K562 (cell line): ENCODE measurements around the gene NGDN. TPM values are rescaled to one million over a fixed set of nuclear protein-coding genes. Genes with fewer than 3 reads are reported as not detected.

Experiments
- ATAC-seq: fragments of 200-7000 bp; cut with Tn5 transposase; 3 replicates; pipeline ENCODE4 v1.9.1; 2020; ENCODE audit warnings: moderate library complexity
- BruUV-seq: library from RNA; stranded (reverse); fragments of 400-500 nt; replicated peaks from 2 replicates; lab custom pipeline; 2021; lab: Mats Ljungman, UMichigan
- CTCF ChIA-PET: fragments of 300-600 bp; formaldehyde crosslinking; extraction: SDS; loops from one replicate; lab custom pipeline; 2021; ENCODE audit warnings: low intra/inter-chr PET ratio; lab: Yijun Ruan, JAX
- POLR2A ChIA-PET: fragments of 300-600, 350-650 bp; sonication (Branson Sonifier 250); formaldehyde crosslinking; extraction: SDS; loops from one replicate; lab custom pipeline; 2021; ENCODE audit warnings: antibody characterized with exemption, inconsistent platforms; lab: Yijun Ruan, JAX
- DNase-seq, 4 experiments: peaks; one replicate each; pipeline versions ENCODE4 v3.0.0 to v3.0.0-alpha.2; 2011 to 2018; ENCODE audit warnings: low spot score in 3 of 4, mixed read lengths in 3 of 4; ENCODE audit errors: extremely low read depth in 1 of 4
- FAIRE-seq: peaks from 2 replicates; lab custom pipeline; 2011; peaks lifted over from hg19 to GRCh38; lab: Jason Lieb, UNC
- H2AFZ ChIP-seq: 2 replicates; pipeline ENCODE4 v1.6.0; 2011; ENCODE audit warnings: low read depth, low read length, control low read depth, inconsistent platforms
- H3K27ac ChIP-seq: fragments of 200-600 bp; 3 replicates; pipeline ENCODE4 v1.8.0; 2011; ENCODE audit warnings: low read depth, mild to moderate bottlenecking, control low read depth, inconsistent platforms, low read length, moderate library complexity, mixed read lengths; ENCODE audit errors: extremely low read depth
- H3K27me3 ChIP-seq, 2 experiments: fragments of 300-600 bp in 1 of 2; 2 replicates in 1 of 2; 3 replicates in 1 of 2; pipeline versions ENCODE4 v1.6.0 to v1.8.0; 2011; ENCODE audit warnings: inconsistent platforms in 2 of 2, low read length in 2 of 2, mild to moderate bottlenecking in 1 of 2, mixed read lengths in 1 of 2, moderate library complexity in 1 of 2; ENCODE audit not compliant: control insufficient read depth in 2 of 2, insufficient read depth in 2 of 2
- H3K36me3 ChIP-seq: fragments of 300-600 bp; 3 replicates; pipeline ENCODE4 v1.8.0; 2011; ENCODE audit warnings: mild to moderate bottlenecking, low read length, inconsistent platforms; ENCODE audit not compliant: control insufficient read depth, insufficient read depth
- H3K4me1 ChIP-seq, 2 experiments: fragments of 200-600 bp in 1 of 2; replicated peaks in 1 of 2; 2 replicates in 1 of 2; 3 replicates in 1 of 2; pipeline versions ENCODE4 v1.5.1 to v1.8.0; 2011; ENCODE audit warnings: inconsistent platforms in 2 of 2, low read length in 2 of 2, mild to moderate bottlenecking in 1 of 2, mixed read lengths in 1 of 2, moderate library complexity in 1 of 2; ENCODE audit not compliant: control insufficient read depth in 2 of 2, insufficient read depth in 2 of 2
- H3K4me2 ChIP-seq: 2 replicates; pipeline ENCODE4 v1.6.1; 2011; ENCODE audit warnings: low read length, control low read depth, inconsistent platforms, mixed read lengths; ENCODE audit not compliant: insufficient read depth
- H3K4me3 ChIP-seq: fragments of 200-600 bp; sonication (generic), shearing (Covaris generic); 2 replicates; pipeline ENCODE4 v1.5.1; 2016; ENCODE audit warnings: control low read depth, inconsistent platforms
- H3K79me2 ChIP-seq: fragments of 200-600 bp; 3 replicates; pipeline ENCODE4 v1.8.0; 2011; ENCODE audit warnings: low read length, inconsistent platforms; ENCODE audit not compliant: control insufficient read depth, insufficient read depth
- H3K9ac ChIP-seq, 2 experiments: 2 replicates each; pipeline versions ENCODE4 v1.6.0 to v1.6.1; 2011; ENCODE audit warnings: low read depth in 2 of 2, low read length in 2 of 2, control low read depth in 1 of 2, inconsistent platforms in 1 of 2, mild to moderate bottlenecking in 1 of 2, mixed read lengths in 1 of 2; ENCODE audit not compliant: insufficient read depth in 1 of 2
- H3K9me1 ChIP-seq: one replicate; pipeline ENCODE4 v1.6.0; 2011; ENCODE audit warnings: inconsistent platforms, mild to moderate bottlenecking, low read length, moderate library complexity; ENCODE audit not compliant: control insufficient read depth, insufficient read depth
- H3K9me3 ChIP-seq: replicated peaks from 2 replicates; pipeline ENCODE4 v1.5.1; 2011; ENCODE audit warnings: low read depth, low read length, inconsistent platforms; ENCODE audit not compliant: control insufficient read depth, insufficient read depth
- H4K20me1 ChIP-seq: replicated peaks from 2 replicates; pipeline ENCODE4 v1.6.1; 2011; ENCODE audit warnings: low read length, inconsistent platforms, mixed read lengths; ENCODE audit not compliant: control insufficient read depth, insufficient read depth
- ARNT ChIP-seq, 2 experiments: fragments of 450-650 bp; IDR thresholded peaks; 2 replicates each; pipeline ENCODE4 v1.6.1; 2016; ENCODE audit warnings: mild to moderate bottlenecking in 1 of 2
- CCNT2 ChIP-seq: IDR thresholded peaks from 2 replicates; pipeline ENCODE4 v1.6.1; 2011; ENCODE audit warnings: borderline replicate concordance, low read depth, mild to moderate bottlenecking, moderate library complexity, mixed read lengths, low read length; ENCODE audit not compliant: insufficient read length; ENCODE audit errors: extremely low read depth
- FOXJ2 ChIP-seq: fragments of 200-800 bp; sonication (Bioruptor generic); IDR thresholded peaks from 2 replicates; pipeline ENCODE4 v1.6.1; 2016; ENCODE audit warnings: missing genetic modification characterization, missing compliant biosample characterization
- MCM3 ChIP-seq: fragments of 450-650 bp; IDR thresholded peaks from 2 replicates; pipeline ENCODE4 v1.6.1; 2016
- MCM5 ChIP-seq: fragments of 450-650 bp; IDR thresholded peaks from 2 replicates; pipeline ENCODE4 v1.6.1; 2016; ENCODE audit warnings: low read depth
- SIRT6 ChIP-seq: IDR thresholded peaks from one replicate; pipeline ENCODE4 v1.6.1; 2012; ENCODE audit warnings: low read depth, mild to moderate bottlenecking, control low read depth, inconsistent platforms, low read length, moderate library complexity
- XRCC4 ChIP-seq: IDR thresholded peaks from one replicate; pipeline ENCODE4 v1.6.1; 2011; ENCODE audit not compliant: insufficient read depth, insufficient read length; ENCODE audit errors: extremely low read depth
- ZNF165 ChIP-seq: fragments of 250-450 bp; sonication (Bioruptor Pico); IDR thresholded peaks from 2 replicates; pipeline ENCODE4 v1.4.0; 2020; ENCODE audit warnings: borderline replicate concordance
- ZNF217 ChIP-seq: sonication (generic); formaldehyde crosslinking; IDR thresholded peaks from 2 replicates; pipeline ENCODE4 v1.8.0; 2022; ENCODE audit warnings: mild to moderate bottlenecking, missing genetic modification reagents
- ZNF311 ChIP-seq: fragments of 250-450 bp; sonication (Bioruptor Pico); IDR thresholded peaks from 2 replicates; pipeline ENCODE4 v1.4.0; 2020; ENCODE audit warnings: mild to moderate bottlenecking, moderate library complexity
- ZNF354B ChIP-seq: fragments of 250-450 bp; sonication (Bioruptor Pico); IDR thresholded peaks from 2 replicates; pipeline ENCODE4 v1.4.0; 2020
- ZNF79 ChIP-seq: fragments of 250-450 bp; sonication (Bioruptor Pico); IDR thresholded peaks from 2 replicates; pipeline ENCODE4 v1.4.0; 2020; ENCODE audit warnings: low read depth, mild to moderate bottlenecking, moderate library complexity
- whole genome bisulfite sequencing: fragments of 100-300 bp; shearing (Covaris generic); methylation state at CpG from one replicate; pipeline ENCODE4 v1.1.6; 2016; ENCODE audit warnings: low coverage, mixed read lengths; ENCODE audit not compliant: insufficient coverage; ENCODE audit errors: missing lambda C conversion rate; 5-methylcytosine and 5-hydroxymethylcytosine counted together
- in situ Hi-C: fragments of 300-500 bp; cut with MboI; formaldehyde crosslinking; loops from 4 replicates; pipeline ENCODE4 v1.15.0; 2018; ENCODE audit warnings: inconsistent platforms, mixed read lengths
- intact Hi-C: fragments of 100-400 bp; cut with micrococcal nuclease; formaldehyde crosslinking; loops from 2 replicates; pipeline ENCODE4 v1.14.2; 2022
- polyA plus RNA-seq, 8 experiments: library from polyadenylated mRNA; depleted of rRNA in 4 of 8; stranded (reverse) in 5 of 8; unstranded in 3 of 8; fragments of >200 nt; fragmentation: Nextera tagmentation in 2 of 8; fragmentation: Illumina TruSeq in 1 of 8; extraction: Ambion mirVana in 2 of 8; extraction: Trizol in 1 of 8; gene quantifications; 2 replicates each; pipeline versions ENCODE4 v1.2.1 to v1.2.3, GENCODE V29; 2011 to 2014; ENCODE audit warnings: inconsistent platforms in 1 of 8, missing spikeins in 1 of 8
- total RNA-seq, 7 experiments: library from RNA; depleted of rRNA in 6 of 7; stranded (reverse); fragments of >200 nt in 6 of 7; fragmentation: Illumina TruSeq in 2 of 7; extraction: Trizol in 2 of 7; gene quantifications; 2 replicates each; pipeline versions ENCODE4 v1.2.1 to v1.2.3, GENCODE V29; 2011 to 2021; ENCODE audit warnings: low replicate concordance in 1 of 7
- TF ChIP-seq, protein P1 (sequence below): fragments of 450-650 bp; IDR thresholded peaks from 2 replicates; pipeline ENCODE4 v1.6.1; 2014; ENCODE audit warnings: low read depth, mild to moderate bottlenecking, moderate library complexity, borderline replicate concordance
- TF ChIP-seq, protein P2 (sequence below), 2 experiments: fragments of 450-650 bp in 1 of 2; IDR thresholded peaks; 2 replicates each; pipeline ENCODE4 v1.6.1; 2011 to 2017; ENCODE audit warnings: low read depth in 2 of 2, antibody characterized with exemption in 1 of 2, borderline replicate concordance in 1 of 2, low read length in 1 of 2, mild to moderate bottlenecking in 1 of 2, mixed read lengths in 1 of 2; ENCODE audit not compliant: control insufficient read depth in 1 of 2
- TF ChIP-seq, protein P3 (sequence below): fragments of 250-450 bp; sonication (Bioruptor Pico); IDR thresholded peaks from 2 replicates; pipeline ENCODE4 v1.4.0; 2020; ENCODE audit warnings: mild to moderate bottlenecking, moderate library complexity

NGDN gene
- total and polyA plus RNA-seq, 9 of the 15 experiments (the other 6 are each of a cell fraction or from before 2014, with no cell fraction given), result 42.9 to 195 (median 74.9) TPM

DNA sequence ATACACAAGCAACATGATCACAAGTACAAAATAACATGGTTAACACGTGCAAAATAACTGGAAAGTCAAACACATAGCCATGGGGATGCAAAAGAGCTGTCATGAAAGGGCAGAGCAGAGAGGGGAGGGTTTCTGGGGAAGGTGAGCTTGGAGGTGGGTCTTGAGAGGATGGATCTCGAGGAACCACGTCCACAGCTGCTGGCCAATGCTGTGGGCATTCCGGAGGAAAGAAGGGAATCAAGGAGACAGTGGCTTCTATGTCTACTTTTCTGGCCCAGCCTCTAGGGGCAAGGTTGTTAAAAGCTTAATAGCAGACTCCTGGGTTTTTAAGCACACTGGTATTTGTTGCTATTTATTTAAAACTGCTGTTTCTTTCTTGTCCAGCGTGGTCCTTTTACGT, 25.6 kb upstream of the NGDN start (continued):
- no peak for TF ChIP-seq ARNT (IDR thresholded peaks at IDR 0.05)
- TF ChIP-seq, protein P1, sequence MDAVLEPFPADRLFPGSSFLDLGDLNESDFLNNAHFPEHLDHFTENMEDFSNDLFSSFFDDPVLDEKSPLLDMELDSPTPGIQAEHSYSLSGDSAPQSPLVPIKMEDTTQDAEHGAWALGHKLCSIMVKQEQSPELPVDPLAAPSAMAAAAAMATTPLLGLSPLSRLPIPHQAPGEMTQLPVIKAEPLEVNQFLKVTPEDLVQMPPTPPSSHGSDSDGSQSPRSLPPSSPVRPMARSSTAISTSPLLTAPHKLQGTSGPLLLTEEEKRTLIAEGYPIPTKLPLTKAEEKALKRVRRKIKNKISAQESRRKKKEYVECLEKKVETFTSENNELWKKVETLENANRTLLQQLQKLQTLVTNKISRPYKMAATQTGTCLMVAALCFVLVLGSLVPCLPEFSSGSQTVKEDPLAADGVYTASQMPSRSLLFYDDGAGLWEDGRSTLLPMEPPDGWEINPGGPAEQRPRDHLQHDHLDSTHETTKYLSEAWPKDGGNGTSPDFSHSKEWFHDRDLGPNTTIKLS, result no peak
- TF ChIP-seq, protein P2, sequence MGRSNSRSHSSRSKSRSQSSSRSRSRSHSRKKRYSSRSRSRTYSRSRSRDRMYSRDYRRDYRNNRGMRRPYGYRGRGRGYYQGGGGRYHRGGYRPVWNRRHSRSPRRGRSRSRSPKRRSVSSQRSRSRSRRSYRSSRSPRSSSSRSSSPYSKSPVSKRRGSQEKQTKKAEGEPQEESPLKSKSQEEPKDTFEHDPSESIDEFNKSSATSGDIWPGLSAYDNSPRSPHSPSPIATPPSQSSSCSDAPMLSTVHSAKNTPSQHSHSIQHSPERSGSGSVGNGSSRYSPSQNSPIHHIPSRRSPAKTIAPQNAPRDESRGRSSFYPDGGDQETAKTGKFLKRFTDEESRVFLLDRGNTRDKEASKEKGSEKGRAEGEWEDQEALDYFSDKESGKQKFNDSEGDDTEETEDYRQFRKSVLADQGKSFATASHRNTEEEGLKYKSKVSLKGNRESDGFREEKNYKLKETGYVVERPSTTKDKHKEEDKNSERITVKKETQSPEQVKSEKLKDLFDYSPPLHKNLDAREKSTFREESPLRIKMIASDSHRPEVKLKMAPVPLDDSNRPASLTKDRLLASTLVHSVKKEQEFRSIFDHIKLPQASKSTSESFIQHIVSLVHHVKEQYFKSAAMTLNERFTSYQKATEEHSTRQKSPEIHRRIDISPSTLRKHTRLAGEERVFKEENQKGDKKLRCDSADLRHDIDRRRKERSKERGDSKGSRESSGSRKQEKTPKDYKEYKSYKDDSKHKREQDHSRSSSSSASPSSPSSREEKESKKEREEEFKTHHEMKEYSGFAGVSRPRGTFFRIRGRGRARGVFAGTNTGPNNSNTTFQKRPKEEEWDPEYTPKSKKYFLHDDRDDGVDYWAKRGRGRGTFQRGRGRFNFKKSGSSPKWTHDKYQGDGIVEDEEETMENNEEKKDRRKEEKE (IDR thresholded peaks at IDR 0.05; ENCODE audit: borderline replicate concordance in 1 of 2, control insufficient read depth in 1 of 2, low read depth in 2 of 2, low read length in 1 of 2), result no peak

DNA sequence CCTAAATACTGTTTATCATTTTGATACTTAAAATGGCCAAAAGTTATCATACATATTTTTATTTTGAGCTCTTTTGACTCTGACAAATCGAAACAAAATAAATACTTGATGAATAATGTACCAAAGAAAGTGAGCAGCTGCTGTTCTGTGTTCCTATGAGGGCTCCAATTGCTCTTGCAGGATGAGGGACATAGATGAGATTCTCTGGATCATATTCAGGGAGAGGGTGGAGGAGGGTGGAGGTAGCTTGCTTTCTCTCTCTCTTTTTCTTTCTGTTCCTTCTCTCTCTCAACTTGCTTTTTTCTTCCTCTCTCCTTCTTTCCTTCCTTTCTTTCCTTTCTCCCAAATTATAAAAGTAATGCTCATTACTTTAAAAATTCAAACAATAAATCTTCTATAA, 25.2 kb upstream of the NGDN start:
- no peak overlapping the region for H3K4me2 ChIP-seq
- H3K27ac ChIP-seq, result no peak overlapping the region
- H3K36me3 ChIP-seq, result no peaks in the 10 kb centered on the region
- DNase-seq, result no peak
- H3K9me1 ChIP-seq, result no peaks in the 10 kb centered on the region
- no peak for ATAC-seq
- in situ Hi-C loops, result no loop called here
- no peaks in the 10 kb centered on the region for H3K27me3 ChIP-seq
- TF ChIP-seq ZNF354B (no peak), ZNF165 (CRISPR knock-in tag) (no peak), XRCC4 (no peak), ZNF311 (CRISPR knock-in tag) (no peak), FOXJ2 (tag) (no peak), ZNF217 (no peak), MCM3 (no peak), CCNT2 (no peak), ZNF79 (CRISPR knock-in tag) (no peak), MCM5 (no peak), SIRT6 (no peak)
- TF ChIP-seq, protein P3, sequence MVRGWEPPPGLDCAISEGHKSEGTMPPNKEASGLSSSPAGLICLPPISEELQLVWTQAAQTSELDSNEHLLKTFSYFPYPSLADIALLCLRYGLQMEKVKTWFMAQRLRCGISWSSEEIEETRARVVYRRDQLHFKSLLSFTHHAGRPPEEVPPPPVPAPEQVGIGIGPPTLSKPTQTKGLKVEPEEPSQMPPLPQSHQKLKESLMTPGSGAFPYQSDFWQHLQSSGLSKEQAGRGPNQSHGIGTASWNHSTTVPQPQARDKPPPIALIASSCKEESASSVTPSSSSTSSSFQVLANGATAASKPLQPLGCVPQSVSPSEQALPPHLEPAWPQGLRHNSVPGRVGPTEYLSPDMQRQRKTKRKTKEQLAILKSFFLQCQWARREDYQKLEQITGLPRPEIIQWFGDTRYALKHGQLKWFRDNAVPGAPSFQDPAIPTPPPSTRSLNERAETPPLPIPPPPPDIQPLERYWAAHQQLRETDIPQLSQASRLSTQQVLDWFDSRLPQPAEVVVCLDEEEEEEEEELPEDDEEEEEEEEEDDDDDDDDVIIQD (CRISPR knock-in tag), result no peak
- intact Hi-C loops, result no loop called here
- no peak overlapping the region for H3K4me3 ChIP-seq
- no peaks in the 10 kb centered on the region for H4K20me1 ChIP-seq
- peaks cover 9 to 16% of the 10 kb centered on the region in 2 experiments; a peak in 4 of 5 replicates for H3K4me1 ChIP-seq
- FAIRE-seq, result no peak
- no peak overlapping the region for H3K9ac ChIP-seq
- H3K79me2 ChIP-seq, result no peaks in the 10 kb centered on the region
- ChIA-PET POLR2A (interaction anchor here (0.8 kb wide), 1 partner anchor 20 kb away, joined by 3 read pairs; no protein-coding TSS in a partner anchor), CTCF (no interaction called here)
- no TSS peak for BruUV-seq
- WGBS, result 29% methylated on average over 1 of the region's 1 CpG
- H3K9me3 ChIP-seq, result no peaks in the 10 kb centered on the region
- no peak overlapping the region for H2AFZ ChIP-seq
